ENCODE data around the gene CEP72.

- TF ChIP-seq, protein P1, sequence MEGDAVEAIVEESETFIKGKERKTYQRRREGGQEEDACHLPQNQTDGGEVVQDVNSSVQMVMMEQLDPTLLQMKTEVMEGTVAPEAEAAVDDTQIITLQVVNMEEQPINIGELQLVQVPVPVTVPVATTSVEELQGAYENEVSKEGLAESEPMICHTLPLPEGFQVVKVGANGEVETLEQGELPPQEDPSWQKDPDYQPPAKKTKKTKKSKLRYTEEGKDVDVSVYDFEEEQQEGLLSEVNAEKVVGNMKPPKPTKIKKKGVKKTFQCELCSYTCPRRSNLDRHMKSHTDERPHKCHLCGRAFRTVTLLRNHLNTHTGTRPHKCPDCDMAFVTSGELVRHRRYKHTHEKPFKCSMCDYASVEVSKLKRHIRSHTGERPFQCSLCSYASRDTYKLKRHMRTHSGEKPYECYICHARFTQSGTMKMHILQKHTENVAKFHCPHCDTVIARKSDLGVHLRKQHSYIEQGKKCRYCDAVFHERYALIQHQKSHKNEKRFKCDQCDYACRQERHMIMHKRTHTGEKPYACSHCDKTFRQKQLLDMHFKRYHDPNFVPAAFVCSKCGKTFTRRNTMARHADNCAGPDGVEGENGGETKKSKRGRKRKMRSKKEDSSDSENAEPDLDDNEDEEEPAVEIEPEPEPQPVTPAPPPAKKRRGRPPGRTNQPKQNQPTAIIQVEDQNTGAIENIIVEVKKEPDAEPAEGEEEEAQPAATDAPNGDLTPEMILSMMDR (IDR thresholded peaks at IDR 0.05; ENCODE audit: borderline replicate concordance, extremely low read depth, low read length, poor library complexity, severe bottlenecking), result no peak
- no peak for TF ChIP-seq EZH2 (IDR thresholded peaks at IDR 0.05; ENCODE audit: borderline replicate concordance, low read depth, low read length, severe bottlenecking)
Observed at GRCh38 chr5:625516-625915, 13.4 kb downstream of the CEP72 start.
